Adrenal gland (tissue), 12 donors: ENCODE data around the gene B4GAT1. TPM values are rescaled to one million over a fixed set of nuclear protein-coding genes. Genes with fewer than 3 reads are reported as not detected.

ENCODE experiments used
- DNase-seq, 7 donors: peaks; one replicate each; pipeline ENCODE4 v3.0.0-alpha.2; 2019 to 2020
- H3K27ac ChIP-seq, 5 donors: fragments of 200-600 bp; sonication (generic) in 4 of 5; 1 replicate in 3 of 5; 2 replicates in 2 of 5; pipeline versions ENCODE4 v1.5.1 to v1.8.0; 2016 to 2020; ENCODE audit warnings: mild to moderate bottlenecking in 1 of 5
- H3K27me3 ChIP-seq: fragments of 200-600 bp; 2 replicates; pipeline ENCODE4 v1.8.0; 2021
- H3K36me3 ChIP-seq, 2 donors: fragments of 200-600 bp; replicated peaks in 1 of 2; 1 replicate in 1 of 2; 2 replicates in 1 of 2; pipeline versions ENCODE4 v1.5.1 to v1.8.0; 2018 to 2022
- H3K4me1 ChIP-seq, 2 donors: fragments of 200-600 bp; replicated peaks in 1 of 2; 1 replicate in 1 of 2; 2 replicates in 1 of 2; pipeline versions ENCODE4 v1.5.1 to v1.8.0; 2018 to 2021
- H3K4me3 ChIP-seq, 4 donors: fragments of 200-600 bp; sonication (generic) in 3 of 4; one replicate each; pipeline ENCODE4 v1.5.1; 2016 to 2018
- H3K9me3 ChIP-seq, 3 donors: fragments of 200-600 bp; sonication (generic) in 1 of 3; replicated peaks in 1 of 3; 1 replicate in 2 of 3; 2 replicates in 1 of 3; pipeline versions ENCODE4 v1.5.1 to v1.8.0; 2016 to 2021
- POLR2A ChIP-seq, 2 donors: fragments of 450-650 bp; IDR thresholded peaks; one replicate each; pipeline ENCODE4 v1.6.1; 2017; ENCODE audit warnings: antibody characterized with exemption in 2 of 2, mild to moderate bottlenecking in 2 of 2, moderate library complexity in 1 of 2
- WGBS, 4 donors: extraction: QIAGEN DNeasy Blood & Tissue Kit in 2 of 4; methylation state at CpG; one replicate each; pipeline versions ENCODE4 v1.1.5 to v1.1.7; 2013 to 2017; 5-methylcytosine and 5-hydroxymethylcytosine counted together
- intact Hi-C, 2 donors: fragments of 100-400 bp; cut with DNase I; formaldehyde crosslinking; loops; one replicate each; pipeline versions ENCODE4 v1.14.1 to v1.15.0; 2022 to 2023
- polyA plus RNA-seq, 3 donors: library from polyadenylated mRNA; stranded (reverse); fragments of 200-250 nt in 2 of 3; fragments of 350-450 nt in 1 of 3; fragmentation: Illumina TruSeq in 1 of 3; extraction: RNeasy Lipid Tissue Mini Kit (QIAGEN cat#74804) in 1 of 3; gene quantifications; one replicate each; pipeline ENCODE4 v1.2.3, GENCODE V29; 2013 to 2014
- total RNA-seq, 9 donors: library from RNA; depleted of rRNA in 4 of 9; stranded (reverse); fragments of >200 nt in 4 of 9; fragments of 120-200 nt in 1 of 9; fragmentation: NEBNext Ultra II Directional in 1 of 9; extraction: Animal tissue kit (Norgen Biotek cat#: 25700) in 1 of 9; gene quantifications; one replicate each; pipeline versions ENCODE4 v1.1.0 to v1.2.4, GENCODE V29; 2013 to 2023
- TF ChIP-seq, protein P1 (sequence below), 6 experiments: fragments of 450-650 bp in 4 of 6; fragments of 200-600 bp in 2 of 6; sonication (generic) in 1 of 6; IDR thresholded peaks; 1 replicate in 5 of 6; 2 replicates in 1 of 6; pipeline versions ENCODE4 v1.5.1 to v1.8.0; 2016 to 2021; ENCODE audit warnings: antibody characterized with exemption in 6 of 6, mild to moderate bottlenecking in 2 of 6, moderate library complexity in 1 of 6
- donor health status: healthy with polysubstance abuse.
- donor health status: Bipolar disorder and iron deficiency.
- donor health status: DM: yes; HTN: yes; CAD: no.
- donor health status: DM: no; HTN: no; CAD: no.
- donor health status: DM: no; HTN: no; CAD: no.
- donor health status: DM: yes; HTN: yes; CAD: no.

The B4GAT1 gene
- total and polyA plus RNA-seq, 12 donors: 20.8 to 115 (median 44.0) TPM

DNA sequence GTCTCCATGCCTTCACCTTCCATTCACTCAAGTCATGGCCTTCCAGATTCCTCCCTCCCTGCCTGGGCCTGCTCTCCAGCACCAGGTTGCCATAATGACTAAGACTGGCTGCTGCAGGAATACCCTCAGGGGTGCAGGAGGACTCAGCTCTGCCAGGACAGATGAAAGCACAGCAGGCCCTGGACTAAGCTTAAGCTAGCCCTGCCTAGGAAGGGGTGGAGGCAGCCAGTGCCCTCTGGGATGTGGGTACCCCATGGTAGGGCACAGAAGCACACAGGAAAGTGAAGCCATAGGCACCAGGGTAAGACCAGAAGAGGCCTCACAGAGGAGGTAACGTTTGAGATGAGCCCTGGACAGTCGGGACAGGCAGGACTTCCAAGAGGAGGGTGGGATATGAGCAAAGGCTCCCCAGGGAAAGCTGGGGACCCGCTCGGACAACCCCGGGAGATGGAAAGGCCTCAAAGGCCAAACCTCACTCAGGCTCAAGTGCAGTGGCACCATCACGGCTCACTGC lies 8.2 kb downstream of the B4GAT1 start:
- Histone ChIP-seq H3K4me3 (no peak overlapping the region), H3K36me3 (peaks cover 0 to 37% of the 10 kb centered on the region in 2 donors), H3K9me3 (no peaks in the 10 kb centered on the region), H3K27ac (no peak overlapping the region), H3K4me1 (peaks cover 15 to 30% of the 10 kb centered on the region in 2 donors), H3K27me3 (no peaks in the 10 kb centered on the region)
- peak in 1 of 7 donors; percentile 9 for DNase-seq
- 87 to 94% (median 90%) methylated on average over 4 to 6 of the region's 6 CpGs for WGBS, 4 donors
- intact Hi-C loops: no loop called here
- TF ChIP-seq, protein P1, sequence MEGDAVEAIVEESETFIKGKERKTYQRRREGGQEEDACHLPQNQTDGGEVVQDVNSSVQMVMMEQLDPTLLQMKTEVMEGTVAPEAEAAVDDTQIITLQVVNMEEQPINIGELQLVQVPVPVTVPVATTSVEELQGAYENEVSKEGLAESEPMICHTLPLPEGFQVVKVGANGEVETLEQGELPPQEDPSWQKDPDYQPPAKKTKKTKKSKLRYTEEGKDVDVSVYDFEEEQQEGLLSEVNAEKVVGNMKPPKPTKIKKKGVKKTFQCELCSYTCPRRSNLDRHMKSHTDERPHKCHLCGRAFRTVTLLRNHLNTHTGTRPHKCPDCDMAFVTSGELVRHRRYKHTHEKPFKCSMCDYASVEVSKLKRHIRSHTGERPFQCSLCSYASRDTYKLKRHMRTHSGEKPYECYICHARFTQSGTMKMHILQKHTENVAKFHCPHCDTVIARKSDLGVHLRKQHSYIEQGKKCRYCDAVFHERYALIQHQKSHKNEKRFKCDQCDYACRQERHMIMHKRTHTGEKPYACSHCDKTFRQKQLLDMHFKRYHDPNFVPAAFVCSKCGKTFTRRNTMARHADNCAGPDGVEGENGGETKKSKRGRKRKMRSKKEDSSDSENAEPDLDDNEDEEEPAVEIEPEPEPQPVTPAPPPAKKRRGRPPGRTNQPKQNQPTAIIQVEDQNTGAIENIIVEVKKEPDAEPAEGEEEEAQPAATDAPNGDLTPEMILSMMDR (IDR thresholded peaks at IDR 0.05): no peak
- no peak for TF ChIP-seq POLR2A (IDR thresholded peaks at IDR 0.05)

DNA sequence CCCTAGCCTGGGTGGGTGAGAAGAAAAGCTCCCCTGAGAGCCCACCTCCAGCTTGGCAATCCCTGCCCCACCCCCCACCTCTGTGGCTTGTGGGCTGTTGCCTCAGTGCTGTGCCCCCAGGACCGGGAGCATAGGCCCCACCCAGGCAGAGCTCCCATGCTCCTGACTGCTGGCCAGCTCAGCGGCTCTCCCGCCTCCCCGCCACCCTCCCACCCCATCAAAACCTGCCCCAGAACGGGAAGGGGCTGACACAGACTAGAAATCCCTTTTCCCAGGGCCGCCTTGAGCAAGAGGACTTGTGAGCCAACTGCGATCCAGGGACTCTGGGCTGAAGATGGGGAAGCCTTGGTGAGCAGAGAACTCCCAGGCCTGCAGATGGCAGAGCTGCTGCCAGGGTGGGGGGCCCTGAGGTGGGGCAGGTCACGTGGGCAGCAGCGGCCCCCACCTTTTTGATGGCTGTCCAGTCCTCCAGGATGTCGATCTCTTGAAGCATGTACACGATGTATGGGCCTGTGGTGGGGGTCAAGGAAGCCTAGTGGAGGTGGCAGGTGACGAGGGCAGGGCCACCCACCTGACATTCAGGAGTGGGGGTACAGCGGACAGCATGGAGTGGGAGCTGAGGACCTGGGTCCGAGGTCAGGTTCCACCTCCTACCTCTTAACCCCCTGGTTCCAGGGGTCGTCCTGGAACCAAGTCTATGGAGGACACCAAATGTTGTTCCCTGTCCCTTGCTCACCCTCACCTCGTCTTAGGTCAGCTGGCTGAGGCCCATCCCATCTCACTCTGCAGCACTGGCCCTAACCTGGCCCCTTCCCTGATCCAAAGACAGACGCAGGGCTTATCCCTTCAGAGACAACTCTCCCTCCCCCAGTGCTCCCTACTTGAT lies 8.9 kb downstream of the B4GAT1 start:
- Histone ChIP-seq H3K4me3 (no peak overlapping the region), H3K27me3 (no peaks in the 10 kb centered on the region), H3K4me1 (peaks cover 10 to 23% of the 10 kb centered on the region in 2 donors), H3K27ac (no peak overlapping the region), H3K9me3 (no peaks in the 10 kb centered on the region), H3K36me3 (peaks cover 0 to 37% of the 10 kb centered on the region in 2 donors)
- intact Hi-C loops: no loop called here
- peak in 1 of 7 donors; percentile 14 for DNase-seq
- TF ChIP-seq POLR2A (IDR thresholded peaks at IDR 0.05): no peak
- TF ChIP-seq, protein P1 (IDR thresholded peaks at IDR 0.05): no peak
- 80 to 93% (median 84%) methylated on average over 11 to 17 of the region's 17 CpGs for WGBS, 4 donors

DNA sequence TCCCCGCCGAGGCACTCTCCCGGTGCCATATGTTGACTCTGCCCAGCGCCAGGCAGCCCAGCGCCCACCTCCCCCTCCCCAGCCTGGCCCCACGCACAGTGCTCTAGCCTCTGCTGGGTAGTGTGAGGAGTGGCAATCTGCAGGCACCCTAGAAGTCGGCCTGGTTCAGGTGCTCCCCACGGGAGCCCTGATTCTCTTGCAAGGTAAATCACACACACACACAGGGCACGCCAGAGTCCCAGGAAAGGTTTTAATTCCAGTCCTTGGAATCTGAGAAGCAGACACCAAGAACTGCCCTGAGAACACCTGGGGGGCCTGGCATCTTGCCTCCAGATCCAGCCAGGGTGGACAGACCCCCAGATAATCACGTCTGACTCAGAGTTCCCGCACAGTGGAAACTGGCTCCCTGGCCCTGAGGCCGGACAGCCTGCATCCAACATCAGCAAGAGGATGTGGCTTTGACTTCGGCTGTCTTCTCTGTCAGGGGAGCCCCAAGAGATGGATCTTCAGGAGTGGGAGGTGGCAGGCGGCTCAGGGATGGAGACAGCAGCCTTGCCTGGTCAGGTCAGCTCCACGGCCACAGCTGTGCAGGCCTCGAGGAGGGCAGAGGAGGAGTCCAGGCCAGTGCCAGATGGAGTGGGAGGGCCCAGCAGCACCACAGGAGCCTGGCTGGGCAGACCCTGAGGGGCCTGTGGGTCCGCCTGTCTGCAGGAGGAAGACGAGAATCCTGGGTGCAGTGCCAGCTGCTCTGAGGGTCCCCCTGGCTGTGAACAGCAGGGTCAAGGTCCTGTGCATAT lies 10.1 kb downstream of the B4GAT1 start:
- intact Hi-C loops: no loop called here
- H3K4me1 ChIP-seq: peaks cover 10 to 22% of the 10 kb centered on the region in 2 donors
- H3K9me3 ChIP-seq: no peaks in the 10 kb centered on the region
- H3K27ac ChIP-seq: peak overlapping the region in 2 of 5 donors; percentile 78 to 87
- TF ChIP-seq POLR2A (IDR thresholded peaks at IDR 0.05): no peak
- TF ChIP-seq, protein P1 (IDR thresholded peaks at IDR 0.05): no peak
- WGBS, 4 donors: 62 to 79% (median 72%) methylated on average over 5 to 18 of the region's 18 CpGs
- peaks cover 0 to 41% of the 10 kb centered on the region in 2 donors for H3K36me3 ChIP-seq
- peak in 1 of 7 donors; percentile 15 for DNase-seq
- no peak overlapping the region for H3K4me3 ChIP-seq
- H3K27me3 ChIP-seq: no peaks in the 10 kb centered on the region
